GM10266 (cell line): Measurements from ENCODE around the gene KPTN.

Experiments
- DNase-seq: peaks from one replicate; pipeline ENCODE4 v3.0.0; 2012; ENCODE audit errors: extremely low spot score
- CTCF ChIP-seq: IDR thresholded peaks from 2 replicates; pipeline ENCODE4 v1.5.1; 2012; ENCODE audit warnings: mild to moderate bottlenecking, low read depth; ENCODE audit not compliant: control insufficient read depth, insufficient read depth; ENCODE audit errors: missing control alignments

The KPTN gene

GRCh38 chr19:47438793-47439220 is 45.2 kb downstream of the KPTN start:
- no peak for TF ChIP-seq CTCF
- DNase-seq: no peak

GRCh38 chr19:47437500-47437899 is 46.5 kb downstream of the KPTN start:
- DNase-seq: no peak

GRCh38 chr19:47436712-47437401 is 47.2 kb downstream of the KPTN start:
- peak; percentile 88 for DNase-seq
- TF ChIP-seq CTCF: peak; percentile 91

More at GRCh38 chr19:47437500-47437899, 46.5 kb downstream of the KPTN start:
- TF ChIP-seq CTCF: no peak

- TF ChIP-seq CTCF: no peak
- no peak for DNase-seq
Observed at GRCh38 chr19:47435883-47436417, 48.1 kb downstream of the KPTN start.

- TF ChIP-seq CTCF: no peak
- DNase-seq: no peak
Observed at GRCh38 chr19:47435196-47435595, 48.8 kb downstream of the KPTN start.

- TF ChIP-seq CTCF: no peak
- DNase-seq: no peak
Observed at GRCh38 chr19:47434088-47434487, 49.9 kb downstream of the KPTN start.

- no peak for TF ChIP-seq CTCF
Observed at GRCh38 chr19:47433121-47433520, 50.9 kb downstream of the KPTN start.

More at GRCh38 chr19:47433121-47433520, 50.9 kb downstream of the KPTN start:
- no peak for DNase-seq
